SU-DHL-6 (cell line): ENCODE data around the gene SLC25A47.

ENCODE experiments used
- H2AFZ ChIP-seq: fragments of 200-600 bp; sonication (generic); 2 replicates; pipeline ENCODE4 v1.6.1; 2014; ENCODE audit warnings: low read depth, mild to moderate bottlenecking, moderate library complexity, mixed read lengths, antibody characterized with exemption, low read length; ENCODE audit not compliant: severe bottlenecking
- H3F3A ChIP-seq: fragments of 200-600 bp; shearing (Covaris generic); 2 replicates; pipeline ENCODE4 v1.6.0; 2016; ENCODE audit warnings: antibody characterized with exemption, mild to moderate bottlenecking; ENCODE audit not compliant: insufficient read depth
- H3K27ac ChIP-seq: fragments of 200-600 bp; sonication (generic); 2 replicates; pipeline ENCODE4 v1.5.1; 2016; ENCODE audit warnings: low read depth, mild to moderate bottlenecking, low read length, moderate library complexity, mixed read lengths
- H3K27me3 ChIP-seq: fragments of 200-600 bp; sonication (generic), shearing (Covaris generic); 2 replicates; pipeline ENCODE4 v1.6.0; 2014; ENCODE audit warnings: mild to moderate bottlenecking, low read length
- H3K36me3 ChIP-seq: fragments of 200-600 bp; sonication (generic); 2 replicates; pipeline ENCODE4 v1.6.1; 2014; ENCODE audit warnings: mild to moderate bottlenecking, low read length, mixed read lengths
- H3K4me2 ChIP-seq: fragments of 300-600, 200-600 bp; shearing (Covaris generic), sonication (generic); 2 replicates; pipeline ENCODE4 v1.6.0; 2014; ENCODE audit warnings: low read length, low read depth, mild to moderate bottlenecking; ENCODE audit not compliant: poor library complexity, severe bottlenecking
- H3K4me3 ChIP-seq: fragments of 200-600 bp; sonication (generic); 2 replicates; pipeline ENCODE4 v1.5.1; 2014; ENCODE audit warnings: antibody characterized with exemption, low read length, mild to moderate bottlenecking, mixed read lengths; ENCODE audit not compliant: insufficient read depth, poor library complexity, severe bottlenecking
- H3K79me2 ChIP-seq: fragments of 200-600 bp; sonication (generic); 2 replicates; pipeline ENCODE4 v1.6.1; 2014; ENCODE audit warnings: mild to moderate bottlenecking, low read length, moderate library complexity; ENCODE audit not compliant: insufficient read depth
- H3K9ac ChIP-seq: fragments of 200-600 bp; sonication (generic); 2 replicates; pipeline ENCODE4 v1.7.0; 2014; ENCODE audit warnings: mild to moderate bottlenecking, low read length
- H3K9me2 ChIP-seq: fragments of 200-600 bp; sonication (generic); replicated peaks from 2 replicates; pipeline ENCODE4 v1.6.1; 2014; ENCODE audit warnings: low read length; ENCODE audit not compliant: insufficient read depth
- H3K9me3 ChIP-seq: fragments of 200-600 bp; sonication (generic); 2 replicates; pipeline ENCODE4 v1.6.1; 2014; ENCODE audit warnings: low read length, mixed read lengths; ENCODE audit not compliant: insufficient read depth
- H4K20me1 ChIP-seq: fragments of 200-600 bp; sonication (generic); 2 replicates; pipeline ENCODE4 v1.6.1; 2014; ENCODE audit warnings: low read depth, mild to moderate bottlenecking, antibody characterized with exemption, low read length, moderate library complexity, mixed read lengths
- EZH2phosphoT487 ChIP-seq: fragments of 200-600 bp; sonication (generic), shearing (Covaris generic); conservative IDR thresholded peaks from 2 replicates; pipeline ENCODE4 v1.6.1; 2018; ENCODE audit warnings: mild to moderate bottlenecking, antibody characterized with exemption, low read length, moderate library complexity, mixed read lengths
- TF ChIP-seq, protein P1 (sequence below): fragments of 200-600 bp; sonication (generic); IDR thresholded peaks from one replicate; pipeline ENCODE4 v1.5.1; 2017; ENCODE audit warnings: antibody characterized with exemption, mild to moderate bottlenecking, low read length, moderate library complexity; ENCODE audit not compliant: insufficient read depth, poor library complexity, severe bottlenecking

Gene SLC25A47

DNA sequence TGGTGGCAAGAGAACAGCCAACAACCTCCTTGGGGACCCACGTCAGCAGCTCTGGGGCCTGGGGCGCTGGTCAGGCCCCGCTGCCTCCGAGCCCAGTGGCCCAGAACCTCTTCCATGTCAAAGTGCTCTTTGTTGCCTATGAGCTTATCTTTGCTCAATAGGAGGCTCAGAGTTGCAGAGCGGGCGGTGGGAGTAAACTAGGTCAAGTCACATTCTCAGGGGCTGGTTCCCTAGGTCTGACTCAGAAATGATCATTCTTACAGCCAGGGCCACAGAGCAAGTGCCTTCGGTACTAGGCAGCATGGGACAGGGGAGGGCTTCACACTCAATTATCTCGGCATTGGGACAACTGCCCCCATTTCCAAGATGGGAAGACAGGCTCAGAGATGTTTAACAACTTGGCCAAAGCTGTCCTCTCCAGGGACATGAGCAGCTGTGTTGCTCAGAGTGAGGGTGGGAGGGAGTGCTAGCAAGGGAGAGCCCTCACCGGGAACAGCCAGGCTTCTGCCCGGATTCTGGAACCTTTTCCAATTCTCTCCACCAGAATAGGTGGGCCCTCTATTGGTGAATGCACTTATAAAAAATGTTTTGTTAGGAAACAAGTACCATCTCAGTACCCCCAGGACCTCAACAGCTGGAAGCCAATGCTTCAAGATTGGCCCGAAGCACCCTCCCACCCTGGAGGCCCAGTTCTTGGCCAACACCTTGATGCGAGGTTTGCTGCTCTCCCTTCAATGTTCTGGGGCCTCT, 28.8 kb upstream of the SLC25A47 start:
- Histone ChIP-seq H3K4me2 (no peak overlapping the region), H3K9ac (no peak overlapping the region), H3F3A (no peaks in the 10 kb centered on the region), H3K9me3 (no peaks in the 10 kb centered on the region), H3K36me3 (no peaks in the 10 kb centered on the region), H4K20me1 (no peaks in the 10 kb centered on the region; the same call in 1 of the 2 replicates), H3K4me3 (no peak overlapping the region), H3K79me2 (no peaks in the 10 kb centered on the region), H2AFZ (no peak overlapping the region), H3K27ac (no peak overlapping the region), H3K27me3 (no peaks in the 10 kb centered on the region), H3K9me2 (no peaks in the 10 kb centered on the region)
- no peak for TF ChIP-seq EZH2phosphoT487
- TF ChIP-seq, protein P1, sequence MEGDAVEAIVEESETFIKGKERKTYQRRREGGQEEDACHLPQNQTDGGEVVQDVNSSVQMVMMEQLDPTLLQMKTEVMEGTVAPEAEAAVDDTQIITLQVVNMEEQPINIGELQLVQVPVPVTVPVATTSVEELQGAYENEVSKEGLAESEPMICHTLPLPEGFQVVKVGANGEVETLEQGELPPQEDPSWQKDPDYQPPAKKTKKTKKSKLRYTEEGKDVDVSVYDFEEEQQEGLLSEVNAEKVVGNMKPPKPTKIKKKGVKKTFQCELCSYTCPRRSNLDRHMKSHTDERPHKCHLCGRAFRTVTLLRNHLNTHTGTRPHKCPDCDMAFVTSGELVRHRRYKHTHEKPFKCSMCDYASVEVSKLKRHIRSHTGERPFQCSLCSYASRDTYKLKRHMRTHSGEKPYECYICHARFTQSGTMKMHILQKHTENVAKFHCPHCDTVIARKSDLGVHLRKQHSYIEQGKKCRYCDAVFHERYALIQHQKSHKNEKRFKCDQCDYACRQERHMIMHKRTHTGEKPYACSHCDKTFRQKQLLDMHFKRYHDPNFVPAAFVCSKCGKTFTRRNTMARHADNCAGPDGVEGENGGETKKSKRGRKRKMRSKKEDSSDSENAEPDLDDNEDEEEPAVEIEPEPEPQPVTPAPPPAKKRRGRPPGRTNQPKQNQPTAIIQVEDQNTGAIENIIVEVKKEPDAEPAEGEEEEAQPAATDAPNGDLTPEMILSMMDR: no peak

DNA sequence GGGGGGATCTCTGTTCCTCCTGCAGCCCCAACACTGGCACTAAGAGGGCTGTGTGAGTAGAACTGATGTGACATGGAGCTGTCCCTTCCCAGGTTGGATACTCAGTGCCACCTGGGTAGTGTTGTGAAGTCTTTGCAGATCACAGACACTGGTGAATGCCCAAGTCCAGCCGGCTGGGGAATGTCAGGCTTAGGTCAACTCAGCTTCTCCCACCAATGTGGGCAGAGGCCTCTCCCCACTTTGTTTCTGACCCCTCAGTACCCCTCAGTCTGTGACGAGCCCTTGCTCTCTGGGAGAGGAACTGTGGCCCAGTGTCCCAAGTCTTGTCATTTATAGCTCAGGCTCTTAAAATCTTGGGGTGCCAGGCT, 28.2 kb upstream of the SLC25A47 start:
- H4K20me1 ChIP-seq: no peaks in the 10 kb centered on the region; the same call in 1 of the 2 replicates
- H3K4me2 ChIP-seq: no peak overlapping the region
- no peaks in the 10 kb centered on the region for H3K36me3 ChIP-seq
- TF ChIP-seq, protein P1: no peak
- TF ChIP-seq EZH2phosphoT487: no peak
- no peak overlapping the region for H3K4me3 ChIP-seq
- no peak overlapping the region for H3K27ac ChIP-seq
- no peaks in the 10 kb centered on the region for H3K9me2 ChIP-seq
- no peaks in the 10 kb centered on the region for H3K79me2 ChIP-seq
- no peak overlapping the region for H2AFZ ChIP-seq
- H3K9ac ChIP-seq: no peak overlapping the region
- H3F3A ChIP-seq: no peaks in the 10 kb centered on the region
- no peaks in the 10 kb centered on the region for H3K27me3 ChIP-seq
- no peaks in the 10 kb centered on the region for H3K9me3 ChIP-seq

DNA sequence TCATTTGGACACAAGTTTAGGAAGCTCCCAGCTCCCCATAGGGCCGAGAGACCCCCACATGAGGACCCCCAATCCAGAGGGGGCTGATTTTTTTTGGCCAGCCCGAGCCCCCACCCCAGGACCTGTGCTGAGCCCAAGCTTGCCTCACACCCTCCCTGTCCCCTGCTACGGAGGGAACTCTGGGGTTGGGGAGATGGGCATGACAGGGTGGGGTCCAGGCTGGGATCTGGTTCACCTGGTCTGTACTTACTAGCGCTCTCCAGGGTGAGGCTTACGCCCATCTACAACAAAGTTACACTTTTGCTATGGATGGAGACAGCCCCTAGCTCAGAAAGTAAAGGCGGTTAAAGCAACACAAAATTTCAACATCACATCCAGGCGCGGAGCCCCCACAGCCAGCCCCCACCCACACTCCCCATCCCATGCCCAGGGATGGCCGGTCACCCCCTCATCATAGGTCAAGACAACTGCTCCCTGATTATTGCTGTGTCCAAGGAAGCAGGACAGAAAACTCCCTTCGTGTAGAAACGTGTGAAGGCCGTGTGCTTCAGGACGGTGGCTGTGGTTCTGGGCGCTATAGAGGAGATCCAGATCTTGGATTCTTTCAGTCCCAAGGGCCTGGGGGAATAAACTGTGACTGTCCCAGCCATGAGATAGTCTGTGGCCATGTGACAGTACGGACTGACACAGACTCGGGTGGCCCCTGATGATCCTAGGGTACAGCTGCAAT, 27.6 kb upstream of the SLC25A47 start:
- H4K20me1 ChIP-seq: no peaks in the 10 kb centered on the region; the same call in 1 of the 2 replicates
- no peak overlapping the region for H3K27ac ChIP-seq
- no peaks in the 10 kb centered on the region for H3K27me3 ChIP-seq
- H3K4me2 ChIP-seq: no peak overlapping the region
- no peaks in the 10 kb centered on the region for H3K79me2 ChIP-seq
- no peak overlapping the region for H2AFZ ChIP-seq
- no peaks in the 10 kb centered on the region for H3K9me3 ChIP-seq
- no peak overlapping the region for H3K4me3 ChIP-seq
- no peaks in the 10 kb centered on the region for H3K36me3 ChIP-seq
- H3K9me2 ChIP-seq: no peaks in the 10 kb centered on the region
- TF ChIP-seq, protein P1: no peak
- no peak for TF ChIP-seq EZH2phosphoT487
- H3F3A ChIP-seq: no peaks in the 10 kb centered on the region
- no peak overlapping the region for H3K9ac ChIP-seq
